ENCODE data around the gene EFNA3.

Gene EFNA3

GRCh38 chr1:155083865-155084721, 5.5 kb downstream of the EFNA3 start:
- no peak for DNase-seq

- DNase-seq: peak; percentile 83
Measured at GRCh38 chr1:155084722-155085503, 6.3 kb downstream of the EFNA3 start.

- DNase-seq: no peak
Measured at GRCh38 chr1:155085504-155086127, 7.0 kb downstream of the EFNA3 start.

DNA sequence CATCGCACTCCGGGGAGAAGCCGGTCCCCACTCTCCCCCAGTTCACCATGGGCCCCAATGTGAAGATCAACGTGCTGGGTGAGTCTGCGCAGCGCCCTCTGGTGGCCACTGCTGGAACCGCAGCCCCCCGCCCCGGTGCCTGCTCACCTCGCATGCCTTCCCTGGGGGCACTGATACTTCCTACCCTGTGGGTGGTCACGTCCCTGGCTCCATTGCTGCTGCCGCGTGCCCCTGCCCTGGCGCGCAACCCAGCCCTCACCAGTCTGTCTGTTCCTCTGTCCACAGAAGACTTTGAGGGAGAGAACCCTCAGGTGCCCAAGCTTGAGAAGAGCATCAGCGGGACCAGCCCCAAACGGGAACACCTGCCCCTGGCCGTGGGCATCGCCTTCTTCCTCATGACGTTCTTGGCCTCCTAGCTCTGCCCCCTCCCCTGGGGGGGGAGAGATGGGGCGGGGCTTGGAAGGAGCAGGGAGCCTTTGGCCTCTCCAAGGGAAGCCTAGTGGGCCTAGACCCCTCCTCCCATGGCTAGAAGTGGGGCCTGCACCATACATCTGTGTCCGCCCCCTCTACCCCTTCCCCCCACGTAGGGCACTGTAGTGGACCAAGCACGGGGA, 7.6 kb downstream of the EFNA3 start:
- no peak for DNase-seq

GRCh38 chr1:155086856-155087535, 8.4 kb downstream of the EFNA3 start:
- no peak for DNase-seq

- peak; percentile 38 for DNase-seq
Measured at GRCh38 chr1:155091071-155092051, 12.7 kb downstream of the EFNA3 start.

GRCh38 chr1:155092131-155092530, 13.5 kb downstream of the EFNA3 start:
- DNase-seq: no peak

DNA sequence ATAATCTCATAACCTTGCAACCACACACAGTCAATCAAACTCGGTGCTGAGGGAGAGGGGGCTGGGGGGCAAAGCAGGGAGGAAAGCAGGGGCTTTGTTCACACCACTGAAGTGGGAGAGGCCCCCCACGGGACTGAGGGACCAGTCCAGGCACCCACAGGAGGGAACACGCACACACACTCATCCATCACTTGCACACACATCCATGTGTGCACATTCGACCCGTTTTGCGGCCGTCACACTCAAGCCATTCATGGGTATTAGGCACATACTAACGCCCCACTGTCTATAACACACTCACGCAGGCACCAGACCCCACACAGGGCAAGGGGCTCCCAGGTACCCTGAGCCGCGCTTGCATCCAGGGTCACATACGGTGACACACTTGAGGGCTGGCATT, 14.0 kb downstream of the EFNA3 start:
- no peak for DNase-seq

- no peak for DNase-seq
Measured at GRCh38 chr1:155093911-155094621, 15.4 kb downstream of the EFNA3 start.

GRCh38 chr1:155094622-155094948, 15.9 kb downstream of the EFNA3 start:
- no peak for DNase-seq

DNA sequence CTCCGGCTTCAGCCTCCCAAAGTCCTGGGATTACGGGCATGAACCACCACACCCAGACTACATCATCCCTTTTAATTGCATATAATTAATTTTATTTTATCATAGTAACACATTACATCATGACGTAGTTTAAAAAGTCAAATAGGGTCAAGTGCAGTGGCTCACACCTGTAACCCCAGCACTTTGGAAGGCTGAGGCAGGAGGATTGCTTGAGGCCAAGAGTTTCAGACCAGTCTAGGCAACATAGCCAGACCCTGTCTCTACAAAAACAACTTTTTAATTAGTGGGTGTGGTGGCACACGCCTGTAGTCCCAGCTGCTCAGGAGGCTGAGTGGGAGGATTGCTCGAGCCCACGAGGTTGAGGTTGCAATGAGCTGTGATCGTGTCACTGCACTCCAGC, 20.7 kb downstream of the EFNA3 start:
- DNase-seq: no peak

DNA sequence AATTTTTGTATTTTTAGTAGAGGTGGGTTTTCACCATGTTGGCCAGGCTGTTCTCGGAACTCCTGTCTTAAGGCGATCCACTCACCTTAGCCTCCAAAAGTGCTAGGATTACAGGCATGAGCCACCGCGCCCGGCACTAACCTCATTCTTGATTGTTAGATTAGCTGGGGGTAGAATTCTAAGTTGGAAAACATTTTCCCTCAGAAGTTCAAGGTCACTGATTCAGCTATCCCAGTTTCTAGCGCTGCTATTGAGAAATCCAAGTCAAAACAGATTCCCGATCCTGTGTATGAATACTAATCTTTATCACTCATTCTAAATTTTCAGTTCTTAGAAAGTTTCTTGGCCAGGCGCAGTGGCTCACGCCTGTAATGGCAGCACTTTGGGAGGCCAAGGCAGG, 24.7 kb downstream of the EFNA3 start:
- no peak for DNase-seq

DNA sequence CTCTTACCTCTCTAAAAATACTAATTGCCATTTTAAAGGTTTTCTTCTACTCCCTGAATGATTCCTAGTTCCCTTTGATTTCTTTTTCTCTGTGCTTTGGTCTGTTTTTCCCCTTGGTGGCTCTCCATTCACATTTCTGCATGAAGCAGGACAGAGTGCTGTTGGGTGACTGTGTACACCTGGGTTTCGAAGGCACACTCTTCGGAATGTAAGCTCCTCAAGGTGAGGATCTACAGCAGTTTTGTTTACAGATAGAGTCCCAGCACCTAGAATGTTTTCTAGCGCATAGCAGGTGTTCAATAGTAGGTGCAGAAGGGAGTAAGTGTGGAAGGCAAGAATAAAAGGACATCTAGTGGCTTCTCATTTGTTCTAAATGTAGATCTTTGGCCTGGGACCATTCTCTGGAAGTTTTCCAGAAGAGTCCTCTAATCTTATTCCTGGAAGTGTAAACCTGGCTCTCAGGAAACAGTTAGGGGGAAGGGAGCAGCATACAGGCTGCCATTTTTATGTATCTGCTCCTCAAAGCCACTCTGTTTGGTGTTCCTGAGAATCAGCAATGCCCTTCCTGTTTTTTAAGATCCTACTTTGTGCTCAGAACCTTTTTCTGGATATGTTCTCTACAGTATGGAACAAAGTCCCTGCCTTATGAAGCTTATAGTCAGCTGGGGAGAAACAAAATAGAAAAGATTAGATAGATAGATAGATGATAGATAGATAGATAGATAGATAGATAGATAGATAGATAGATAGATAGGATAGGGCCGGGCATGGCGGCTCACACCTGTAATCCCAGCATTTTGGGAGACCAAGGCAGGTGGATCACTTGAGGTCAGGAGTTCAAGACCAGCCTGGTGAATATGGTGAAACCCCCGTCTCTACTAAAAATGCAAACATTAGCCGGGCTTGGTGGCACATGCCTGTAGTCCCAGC, 26.2 kb downstream of the EFNA3 start:
- no peak for DNase-seq

DNA sequence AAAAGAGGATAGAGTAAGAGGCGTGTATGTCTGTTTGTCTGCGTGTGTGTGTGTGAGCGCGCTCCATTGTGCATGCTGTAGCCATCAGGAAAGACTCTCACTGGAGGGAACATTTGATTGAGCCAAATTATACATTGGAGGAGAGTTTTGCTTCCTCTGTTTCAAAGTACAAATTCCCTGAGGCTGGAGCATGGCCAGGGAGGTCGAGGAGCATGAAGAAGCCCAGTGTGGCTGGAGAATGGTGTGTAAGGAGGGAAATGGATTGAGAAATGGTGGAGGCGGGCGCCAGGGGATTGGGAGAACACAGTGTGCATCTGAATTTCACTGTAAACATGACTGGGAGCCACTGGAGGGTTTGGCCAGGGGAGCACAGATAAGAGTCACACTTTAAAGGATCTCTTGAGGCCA, 27.0 kb downstream of the EFNA3 start:
- DNase-seq: no peak

DNA sequence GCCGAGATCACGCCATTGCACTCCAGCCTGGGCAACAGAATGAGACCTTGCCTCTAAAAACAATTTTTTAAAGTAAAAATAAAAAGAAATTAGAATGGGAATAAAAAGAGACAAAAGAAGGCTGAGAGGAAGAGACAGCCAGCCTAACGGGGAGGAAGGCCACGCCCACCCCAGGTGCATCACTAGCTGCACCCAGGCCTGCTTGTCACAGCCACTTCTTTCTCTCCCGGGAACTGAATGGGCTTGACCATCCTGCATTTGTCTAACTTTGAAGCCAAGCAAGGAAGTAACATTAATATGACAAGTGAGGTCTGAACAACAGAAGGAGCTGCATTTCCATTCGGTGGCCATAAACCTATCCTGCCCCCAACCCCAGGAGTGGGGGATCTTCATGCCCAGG, 28.2 kb downstream of the EFNA3 start:
- no peak for DNase-seq

DNA sequence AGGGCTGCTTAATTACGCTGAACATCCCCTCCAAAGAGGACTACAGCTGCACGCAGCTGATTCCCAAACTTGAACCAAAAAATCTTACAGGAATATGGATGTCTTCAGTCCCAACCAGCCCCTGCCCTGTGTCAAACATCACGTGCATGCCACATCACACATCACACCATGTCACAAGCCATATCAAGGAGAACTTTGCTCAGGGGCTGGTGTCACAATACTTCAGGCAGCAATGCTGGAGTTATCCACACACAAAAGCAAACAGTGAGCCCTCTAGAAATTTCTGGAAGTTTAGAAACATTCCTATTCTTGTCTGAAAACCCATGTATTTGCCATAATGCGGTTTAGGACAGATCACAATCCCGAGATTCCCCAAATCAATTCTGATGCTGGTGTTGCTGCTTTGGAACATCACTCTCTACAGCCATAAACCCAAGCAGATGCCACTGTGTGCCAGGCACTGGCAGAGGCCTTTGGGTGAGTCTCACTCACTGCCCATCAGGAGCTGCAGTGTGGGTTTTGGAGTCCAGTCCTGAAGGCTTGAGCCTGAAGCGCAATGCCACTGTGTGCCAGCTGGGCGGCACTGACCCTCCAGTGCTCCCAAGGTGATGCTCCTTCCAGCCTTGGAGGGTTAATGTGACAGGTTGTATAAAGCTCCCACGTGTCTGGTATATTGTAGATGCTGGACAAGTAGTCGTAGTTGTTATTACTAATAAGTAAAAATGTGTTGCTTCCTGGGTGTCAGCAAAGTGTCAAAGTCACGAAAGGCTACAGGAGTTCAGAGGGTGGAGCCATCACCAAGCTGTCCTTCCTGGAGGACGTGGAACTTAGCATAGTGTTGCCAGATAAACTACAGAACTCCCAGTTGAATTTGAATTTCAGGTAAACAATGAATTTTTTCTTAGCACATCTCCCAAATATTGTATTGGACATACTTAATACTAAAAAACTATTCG, 28.9 kb downstream of the EFNA3 start:
- no peak for DNase-seq

DNA sequence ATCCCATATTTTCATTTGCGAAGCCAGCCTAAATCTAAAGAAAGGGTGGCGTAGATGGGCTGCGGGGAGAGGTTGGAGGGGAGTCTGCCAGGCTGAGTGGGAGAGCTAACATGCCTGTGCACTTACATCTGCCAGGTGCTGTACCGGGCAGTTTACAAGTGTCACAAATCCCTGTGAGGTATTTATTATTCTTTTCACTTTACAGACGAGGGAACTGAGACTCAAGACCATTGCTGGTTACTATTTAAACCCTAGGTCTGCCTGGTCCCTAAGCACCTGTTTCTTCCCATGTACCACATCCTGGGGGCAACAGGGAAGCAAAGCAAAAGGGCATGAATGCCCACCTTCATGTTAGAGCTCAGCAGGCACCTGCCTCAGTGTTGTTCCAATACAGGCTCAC, 29.7 kb downstream of the EFNA3 start:
- no peak for DNase-seq

- no peak for DNase-seq
Measured at GRCh38 chr1:155110381-155110780, 31.7 kb downstream of the EFNA3 start.

DNA sequence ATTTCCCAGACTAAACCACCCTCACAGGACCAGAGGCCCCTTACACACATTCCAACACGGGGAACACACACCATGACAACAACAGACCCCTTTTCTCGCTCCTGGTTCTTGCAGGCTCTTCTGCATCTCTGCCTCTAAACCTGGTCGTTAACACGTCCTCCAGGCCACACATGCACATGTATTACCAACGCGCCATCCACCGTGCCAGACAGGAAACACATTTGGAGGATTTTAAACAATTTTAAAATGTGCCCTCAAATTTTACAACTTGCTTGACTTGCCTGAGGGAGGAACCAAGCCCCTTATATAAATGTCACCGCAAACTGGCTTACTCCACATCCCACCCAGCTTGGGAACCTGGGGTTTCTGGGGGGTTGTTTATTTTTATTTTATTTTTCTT, 32.2 kb downstream of the EFNA3 start:
- DNase-seq: no peak
